Smooth muscle cell (in vitro differentiated cells): Measurements from ENCODE around the gene HNRNPR. TPM values are rescaled to one million over a fixed set of nuclear protein-coding genes. Genes with fewer than 3 reads are reported as not detected.
A peak's percentile ranks its signal among the peaks of the same experiment; 100 is the strongest.
"Not testable (repeated sequence)": the region's sequence is repeated elsewhere in the genome, so short reads cannot be mapped to it uniquely, and the experiment has no call there.

Experiments used
- DNase-seq: peaks from one replicate; lab custom pipeline; 2025; ENCODE audit not compliant: unreplicated experiment; lab: John Stamatoyannopoulos, UW
- H2AFZ ChIP-seq: fragments of 200-600 bp; sonication (generic); 2 replicates; pipeline ENCODE4 v1.6.0; 2016; ENCODE audit warnings: antibody characterized with exemption, low read depth, mild to moderate bottlenecking
- H3F3A ChIP-seq: fragments of 200-600 bp; sonication (generic); 2 replicates; pipeline ENCODE4 v1.6.0; 2017; ENCODE audit warnings: antibody characterized with exemption, low read depth
- H3K27ac ChIP-seq: fragments of 200-600 bp; sonication (generic); 2 replicates; pipeline ENCODE4 v1.5.1; 2016; ENCODE audit warnings: low read depth, mild to moderate bottlenecking
- H3K27me3 ChIP-seq: fragments of 200-600 bp; sonication (generic); 2 replicates; pipeline ENCODE4 v1.6.1; 2016; ENCODE audit warnings: low read depth, mild to moderate bottlenecking
- H3K36me3 ChIP-seq: fragments of 200-600 bp; sonication (generic); 2 replicates; pipeline ENCODE4 v1.5.1; 2016; ENCODE audit warnings: low read depth
- H3K4me1 ChIP-seq: fragments of 200-600 bp; sonication (generic); 2 replicates; pipeline ENCODE4 v1.5.1; 2016; ENCODE audit warnings: low read depth
- H3K4me2 ChIP-seq: fragments of 200-600 bp; sonication (generic); 2 replicates; pipeline ENCODE4 v1.6.0; 2016; ENCODE audit warnings: mild to moderate bottlenecking
- H3K4me3 ChIP-seq: fragments of 200-600 bp; sonication (generic); 2 replicates; pipeline ENCODE4 v1.5.1; 2016; ENCODE audit warnings: mild to moderate bottlenecking
- H3K79me2 ChIP-seq: fragments of 200-600 bp; sonication (generic); 2 replicates; pipeline ENCODE4 v1.6.0; 2016; ENCODE audit warnings: low read depth, mild to moderate bottlenecking
- H3K9ac ChIP-seq: fragments of 200-600 bp; sonication (generic); 2 replicates; pipeline ENCODE4 v1.6.0; 2016; ENCODE audit warnings: low read depth
- H3K9me3 ChIP-seq: fragments of 200-600 bp; sonication (generic); replicated peaks from 2 replicates; pipeline ENCODE4 v1.5.1; 2016; ENCODE audit warnings: low read depth
- H4K20me1 ChIP-seq: fragments of 200-600 bp; sonication (generic); 2 replicates; pipeline ENCODE4 v1.6.0; 2016; ENCODE audit warnings: low read depth
- CTCF ChIP-seq: fragments of 200-600 bp; sonication (generic); IDR thresholded peaks from 2 replicates; pipeline ENCODE4 v1.5.1; 2017; ENCODE audit warnings: borderline replicate concordance, mild to moderate bottlenecking, antibody characterized with exemption; ENCODE audit not compliant: insufficient read depth, poor library complexity, severe bottlenecking
- WGBS: methylation state at CpG from one replicate; pipeline ENCODE4 v1.1.7; 2016; ENCODE audit warnings: low lambda C conversion rate; 5-methylcytosine and 5-hydroxymethylcytosine counted together
- polyA plus RNA-seq: library from polyadenylated mRNA; unstranded; fragments of >200 nt; fragmentation: Nextera tagmentation; extraction: Ambion mirVana; gene quantifications from 2 replicates; pipeline ENCODE4 v1.2.1, GENCODE V29; 2016
- total RNA-seq: library from RNA; depleted of rRNA; stranded (reverse); fragments of >200 nt; gene quantifications from 2 replicates; pipeline ENCODE4 v1.2.3, GENCODE V29; 2014

HNRNPR gene
- total and polyA plus RNA-seq, 2 experiments from 2014 or later, result 96.3 to 120 TPM

GRCh38 chr1:23273450-23274133, 70.5 kb downstream of the HNRNPR start:
- Histone ChIP-seq H3K9ac (no peak overlapping the region), H4K20me1 (no peaks in the 10 kb centered on the region), H3K4me1 (no peaks in the 10 kb centered on the region), H3K4me3 (no peak overlapping the region), H3K27me3 (no peaks in the 10 kb centered on the region), H3K27ac (peak overlapping the region; percentile 7), H3K36me3 (no peaks in the 10 kb centered on the region), H2AFZ (no peak overlapping the region), H3K9me3 (no peaks in the 10 kb centered on the region), H3F3A (peaks cover 4% of the 10 kb centered on the region), H3K4me2 (no peak overlapping the region), H3K79me2 (no peaks in the 10 kb centered on the region)
- WGBS, result 68% methylated on average over 8 of the region's 8 CpGs
- DNase-seq, result no peak
- no peak for TF ChIP-seq CTCF

GRCh38 chr1:23263380-23263887, 80.7 kb downstream of the HNRNPR start:
- TF ChIP-seq CTCF, result no peak
- H3K27ac ChIP-seq, result no peak overlapping the region

DNA sequence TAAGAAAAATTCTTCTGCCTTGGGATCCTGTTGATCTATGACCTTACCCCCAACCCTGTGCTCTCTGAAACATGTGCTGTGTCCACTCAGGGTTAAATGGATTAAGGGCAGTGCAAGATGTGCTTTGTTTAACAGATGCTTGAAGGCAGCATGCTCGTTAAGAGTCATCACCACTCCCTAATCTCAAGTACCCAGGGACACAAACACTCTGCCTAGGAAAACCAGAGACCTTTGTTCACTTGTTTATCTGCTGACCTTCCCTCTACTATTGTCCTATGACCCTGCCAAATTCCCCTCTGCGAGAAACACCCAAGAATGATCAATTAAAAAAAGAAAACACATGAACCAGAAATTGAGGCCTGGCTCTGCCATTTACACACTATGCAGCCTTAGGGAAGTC, 86.0 kb downstream of the HNRNPR start:
- not testable (repeated sequence) for H3K9me3 ChIP-seq, H3F3A ChIP-seq, H3K27ac ChIP-seq, H3K9ac ChIP-seq, H4K20me1 ChIP-seq, H3K79me2 ChIP-seq, H3K4me1 ChIP-seq, DNase-seq, H3K4me2 ChIP-seq, H3K4me3 ChIP-seq, H3K36me3 ChIP-seq, H3K27me3 ChIP-seq, H2AFZ ChIP-seq
- WGBS, result 65% methylated on average over 2 of the region's 2 CpGs

More at GRCh38 chr1:23263380-23263887, 80.7 kb downstream of the HNRNPR start:
- Histone ChIP-seq H3K4me1 (peaks cover 18% of the 10 kb centered on the region), H3K36me3 (no peaks in the 10 kb centered on the region), H2AFZ (no peak overlapping the region), H4K20me1 (no peaks in the 10 kb centered on the region), H3K4me3 (no peak overlapping the region), H3K4me2 (no peak overlapping the region), H3K9me3 (no peaks in the 10 kb centered on the region), H3K79me2 (no peaks in the 10 kb centered on the region), H3K27me3 (no peaks in the 10 kb centered on the region), H3F3A (no peaks in the 10 kb centered on the region), H3K9ac (no peak overlapping the region)
- no peak for DNase-seq
- WGBS, result 33% methylated on average over 3 of the region's 3 CpGs

GRCh38 chr1:23257371-23257770, 86.7 kb downstream of the HNRNPR start:
- 96% methylated on average over 20 of the region's 34 CpGs for WGBS

More at GRCh38 chr1:23257371-23257770, 86.7 kb downstream of the HNRNPR start:
- not testable (repeated sequence) for H3K27me3 ChIP-seq, H3K4me1 ChIP-seq, H3K4me2 ChIP-seq, H2AFZ ChIP-seq, DNase-seq, H3K79me2 ChIP-seq, H3K36me3 ChIP-seq, H3K4me3 ChIP-seq, H4K20me1 ChIP-seq, H3F3A ChIP-seq, H3K9me3 ChIP-seq, H3K27ac ChIP-seq, H3K9ac ChIP-seq

Other genes with a start within 250 kb of the HNRNPR start
- 29.2 and 41.1 TPM in 2 replicates for gene LUZP1, start 175.4 kb downstream of the HNRNPR start, total RNA-seq
- gene LUZP1, start 175.4 kb downstream of the HNRNPR start, polyA plus RNA-seq, result 39.2 and 54.5 TPM in 2 replicates
- 0.49 and 1.1 TPM in 2 replicates for gene HTR1D, start 126.8 kb downstream of the HNRNPR start, total RNA-seq
- 0.26 and 1.1 TPM in 2 replicates for gene HTR1D, start 126.8 kb downstream of the HNRNPR start, polyA plus RNA-seq
- gene ZNF436, start 25.6 kb upstream of the HNRNPR start, total RNA-seq, result 12.9 and 19.6 TPM in 2 replicates
- gene ZNF436, start 25.6 kb upstream of the HNRNPR start, polyA plus RNA-seq, result 7.1 and 11.7 TPM in 2 replicates
- gene TCEA3, start 80.5 kb upstream of the HNRNPR start, total RNA-seq, result 8.2 and 11.7 TPM in 2 replicates
- 16.1 and 19.2 TPM in 2 replicates for gene TCEA3, start 80.5 kb upstream of the HNRNPR start, polyA plus RNA-seq
- gene ASAP3, start 139.9 kb upstream of the HNRNPR start, total RNA-seq, result 16.2 and 28.9 TPM in 2 replicates
- gene ASAP3, start 139.9 kb upstream of the HNRNPR start, polyA plus RNA-seq, result 14.8 and 16.3 TPM in 2 replicates
- gene E2F2, start 186.9 kb upstream of the HNRNPR start, total RNA-seq, result 0.63 and 1.2 TPM in 2 replicates
- gene E2F2, start 186.9 kb upstream of the HNRNPR start, polyA plus RNA-seq, result 1.4 and 2.1 TPM in 2 replicates
- 629 and 752 TPM in 2 replicates for gene ID3, start 215.2 kb upstream of the HNRNPR start, total RNA-seq
- gene ID3, start 215.2 kb upstream of the HNRNPR start, polyA plus RNA-seq, result 929 and 1,018 TPM in 2 replicates